Measurements from ENCODE around the gene TRAPPC1. TPM values are rescaled to one million over a fixed set of nuclear protein-coding genes. Genes with fewer than 3 reads are reported as not detected.

The TRAPPC1 gene
- total RNA-seq, 1 donor from 2014 or later = 184 TPM

- H3K36me3 ChIP-seq (ENCODE audit: insufficient read depth, low read length) = peaks cover 52% of the 10 kb centered on the region
- H3K36me3 Mint-ChIP-seq (ENCODE audit: low read depth, unreplicated experiment) = peaks cover 38% of the 10 kb centered on the region
Observed at GRCh38 chr17:7944326-7944725, 12.6 kb upstream of the TRAPPC1 start.

GRCh38 chr17:7943291-7943690, 11.5 kb upstream of the TRAPPC1 start:
- FAIRE-seq = no peak
- TF ChIP-seq CTCF (IDR thresholded peaks at IDR 0.05; ENCODE audit: insufficient read depth, low read depth, low read length) (no peak), EZH2 (IDR thresholded peaks at IDR 0.05; ENCODE audit: insufficient read depth, low read length) (no peak)
- Mint-ChIP-seq H3K27me3 (ENCODE audit: low read depth, unreplicated experiment) (no peaks in the 10 kb centered on the region), H3K36me3 (ENCODE audit: low read depth, unreplicated experiment) (peaks cover 27% of the 10 kb centered on the region), H3K9me3 (ENCODE audit: unreplicated experiment) (no peaks in the 10 kb centered on the region), H3K27ac (ENCODE audit: unreplicated experiment) (no peak overlapping the region), H3K4me1 (ENCODE audit: low read depth, unreplicated experiment) (peaks cover 6% of the 10 kb centered on the region), H3K4me3 (ENCODE audit: unreplicated experiment) (no peak overlapping the region)
- Histone ChIP-seq H3K27ac (ENCODE audit: low read depth, low read length) (no peak overlapping the region), H3K4me1 (ENCODE audit: insufficient read depth, low read length) (no peaks in the 10 kb centered on the region), H3K4me3 (ENCODE audit: insufficient read depth, low read depth, low read length) (no peak overlapping the region), H3K9ac (ENCODE audit: low read length) (no peak overlapping the region), H3K27me3 (ENCODE audit: insufficient read depth, low read length) (no peaks in the 10 kb centered on the region), H3K36me3 (ENCODE audit: insufficient read depth, low read length) (peaks cover 47% of the 10 kb centered on the region), H3K4me2 (ENCODE audit: low read length) (no peak overlapping the region), H3K9me3 (ENCODE audit: insufficient read depth, low read depth, low read length) (no peaks in the 10 kb centered on the region), H2AFZ (ENCODE audit: low read depth, low read length) (no peak overlapping the region), H4K20me1 (ENCODE audit: insufficient read depth, low read length) (peaks cover 4% of the 10 kb centered on the region), H3K79me2 (ENCODE audit: insufficient read depth, low read length) (no peaks in the 10 kb centered on the region)
- DNase-seq (ENCODE audit: low read depth) = no peak

More at GRCh38 chr17:7944326-7944725, 12.6 kb upstream of the TRAPPC1 start:
- Histone ChIP-seq H4K20me1 (ENCODE audit: insufficient read depth, low read length) (peaks cover 4% of the 10 kb centered on the region), H3K4me2 (ENCODE audit: low read length) (no peak overlapping the region), H3K27ac (ENCODE audit: low read depth, low read length) (no peak overlapping the region), H3K4me3 (ENCODE audit: insufficient read depth, low read depth, low read length) (no peak overlapping the region), H3K9ac (ENCODE audit: low read length) (no peak overlapping the region), H3K79me2 (ENCODE audit: insufficient read depth, low read length) (no peaks in the 10 kb centered on the region), H3K4me1 (ENCODE audit: insufficient read depth, low read length) (no peaks in the 10 kb centered on the region), H2AFZ (ENCODE audit: low read depth, low read length) (no peak overlapping the region), H3K27me3 (ENCODE audit: insufficient read depth, low read length) (no peaks in the 10 kb centered on the region), H3K9me3 (ENCODE audit: insufficient read depth, low read depth, low read length) (no peaks in the 10 kb centered on the region)
- TF ChIP-seq EZH2 (IDR thresholded peaks at IDR 0.05; ENCODE audit: insufficient read depth, low read length) (no peak), CTCF (IDR thresholded peaks at IDR 0.05; ENCODE audit: insufficient read depth, low read depth, low read length) (no peak)
- peaks cover 1% of the 10 kb centered on the region for H3K9me3 Mint-ChIP-seq (ENCODE audit: unreplicated experiment)
- no peak for DNase-seq (ENCODE audit: low read depth)
- H3K4me3 Mint-ChIP-seq (ENCODE audit: unreplicated experiment) = no peak overlapping the region
- FAIRE-seq = no peak
- H3K27ac Mint-ChIP-seq (ENCODE audit: unreplicated experiment) = no peak overlapping the region
- H3K27me3 Mint-ChIP-seq (ENCODE audit: low read depth, unreplicated experiment) = no peaks in the 10 kb centered on the region
- peaks cover 6% of the 10 kb centered on the region for H3K4me1 Mint-ChIP-seq (ENCODE audit: low read depth, unreplicated experiment)

GRCh38 chr17:7940743-7941142, 9.0 kb upstream of the TRAPPC1 start:
- H3K36me3 Mint-ChIP-seq (ENCODE audit: low read depth, unreplicated experiment) = peaks cover 26% of the 10 kb centered on the region
- no peaks in the 10 kb centered on the region for H3K27me3 Mint-ChIP-seq (ENCODE audit: low read depth, unreplicated experiment)
- TF ChIP-seq EZH2 (IDR thresholded peaks at IDR 0.05; ENCODE audit: insufficient read depth, low read length) = no peak
- H3K4me3 Mint-ChIP-seq (ENCODE audit: unreplicated experiment) = no peak overlapping the region
- H3K4me3 ChIP-seq (ENCODE audit: insufficient read depth, low read depth, low read length) = no peak overlapping the region
- no peaks in the 10 kb centered on the region for H3K4me1 ChIP-seq (ENCODE audit: insufficient read depth, low read length)
- no peaks in the 10 kb centered on the region for H3K9me3 Mint-ChIP-seq (ENCODE audit: unreplicated experiment)
- no peaks in the 10 kb centered on the region for H3K27me3 ChIP-seq (ENCODE audit: insufficient read depth, low read length)
- no peak for FAIRE-seq
- H3K4me2 ChIP-seq (ENCODE audit: low read length) = no peak overlapping the region
- no peak overlapping the region for H2AFZ ChIP-seq (ENCODE audit: low read depth, low read length)
- DNase-seq (ENCODE audit: low read depth) = no peak
- peaks cover 38% of the 10 kb centered on the region for H3K36me3 ChIP-seq (ENCODE audit: insufficient read depth, low read length)
- no peak overlapping the region for H3K9ac ChIP-seq (ENCODE audit: low read length)
- no peak overlapping the region for H3K27ac ChIP-seq (ENCODE audit: low read depth, low read length)
- H4K20me1 ChIP-seq (ENCODE audit: insufficient read depth, low read length) = peaks cover 9% of the 10 kb centered on the region
- H3K27ac Mint-ChIP-seq (ENCODE audit: unreplicated experiment) = no peak overlapping the region
- peaks cover 3% of the 10 kb centered on the region for H3K79me2 ChIP-seq (ENCODE audit: insufficient read depth, low read length)
- H3K9me3 ChIP-seq (ENCODE audit: insufficient read depth, low read depth, low read length) = no peaks in the 10 kb centered on the region
- no peaks in the 10 kb centered on the region for H3K4me1 Mint-ChIP-seq (ENCODE audit: low read depth, unreplicated experiment)

Measured in astrocyte (in vitro differentiated cells and primary cell).